A549 treated with AZD9567 at 1 μM for 4 hours (cell line): ENCODE data around the gene WDR90. TPM values are rescaled to one million over a fixed set of nuclear protein-coding genes. Genes with fewer than 3 reads are reported as not detected.

Source experiments
- total RNA-seq: library from RNA; stranded (reverse); fragments of 200-300 nt; extraction: Qiagen RNA extraction; gene quantifications from 5 replicates; pipeline ENCODE4 v1.2.3, GENCODE V29; 2022; ENCODE audit not compliant: insufficient read depth

The WDR90 gene
- 29.1 to 35.6 TPM (median 31.4 TPM) in 5 replicates for total RNA-seq

GRCh38 chr16:648781-649589 is at the start of gene WDR90:
Gene WDR90, plus strand, starts transcription at chr16:649365. Its CDS starts 52 bp downstream, at chr16:649417.

GRCh38 chr16:630815-631405 is 18.3 kb upstream of the WDR90 start, which contains the start of gene WFIKKN1:
Gene WFIKKN1, plus strand, starts transcription at chr16:630985. Its CDS starts 269 bp downstream, at chr16:631254.

GRCh38 chr16:636206-637080 is 12.7 kb upstream of the WDR90 start, which contains the start of gene METTL26:
Gene METTL26, minus strand, starts transcription at chr16:636305. Its CDS starts 15 bp downstream, at chr16:636290.

GRCh38 chr16:641326-642188 is 7.6 kb upstream of the WDR90 start, which contains the start of gene MCRIP2:
Gene MCRIP2, plus strand, starts transcription at chr16:641828. Its CDS starts 164 bp downstream, at chr16:641992.

GRCh38 chr16:667780-668518 is 18.8 kb downstream of the WDR90 start, which contains the start of gene RHOT2:
Gene RHOT2, plus strand, starts transcription at chr16:668132. Its CDS starts 68 bp downstream, at chr16:668200.

GRCh38 chr16:674968-675883 is 26.1 kb downstream of the WDR90 start, which contains the start of gene RHBDL1:
Gene RHBDL1, plus strand, starts transcription at chr16:675671. Its CDS starts 120 bp downstream, at chr16:675791.

GRCh38 chr16:679814-680624 is 30.9 kb downstream of the WDR90 start, which contains the start of gene STUB1:
Gene STUB1, plus strand, starts transcription at chr16:680410. Its CDS starts 116 bp downstream, at chr16:680526.

GRCh38 chr16:684071-684794 is 35.1 kb downstream of the WDR90 start, which contains the start of gene JMJD8:
Gene JMJD8, minus strand, starts transcription at chr16:684334. Its CDS starts 15 bp downstream, at chr16:684319.

GRCh38 chr16:705431-706188 is 56.4 kb downstream of the WDR90 start, which contains the start of gene FBXL16:
Gene FBXL16, minus strand, starts transcription at chr16:705801. Its CDS starts 8,396 bp downstream, at chr16:697405.

GRCh38 chr16:714558-715476 is 65.7 kb downstream of the WDR90 start, which contains the start of gene METRN:
Gene METRN, plus strand, starts transcription at chr16:715118. Its CDS starts 172 bp downstream, at chr16:715290.

Other genes starting within 250 kb of the WDR90 start
- gene DECR2, start 247.5 kb upstream of the WDR90 start, total RNA-seq = 22.9 to 32.3 TPM (median 31.6 TPM) in 5 replicates
- gene RAB11FIP3, start 223.7 kb upstream of the WDR90 start, total RNA-seq = 23.5 to 29.0 TPM (median 27.5 TPM) in 5 replicates
- 45.6 to 75.6 TPM (median 71.1 TPM) in 5 replicates for gene CAPN15, start 121.7 kb upstream of the WDR90 start, total RNA-seq
- 0.05 to 0.19 TPM (median 0.08 TPM) in 4 of 5 replicates, not detected in the other for gene PRR35, start 89.0 kb upstream of the WDR90 start, total RNA-seq
- 0.14 to 0.24 TPM (median 0.21 TPM) in 4 of 5 replicates, not detected in the other for gene NHLRC4, start 82.4 kb upstream of the WDR90 start, total RNA-seq
- 41.9 to 44.5 TPM (median 42.8 TPM) in 5 replicates for gene PIGQ, start 79.4 kb upstream of the WDR90 start, total RNA-seq
- gene RAB40C, start 59.3 kb upstream of the WDR90 start, total RNA-seq = 16.5 to 21.1 TPM (median 20.7 TPM) in 5 replicates
- gene WFIKKN1, start 18.4 kb upstream of the WDR90 start, total RNA-seq = 0.21 to 0.26 TPM (median 0.23 TPM) in 4 of 5 replicates, not detected in the other
- gene METTL26, start 13.1 kb upstream of the WDR90 start, total RNA-seq = 77.8 to 140 TPM (median 136 TPM) in 5 replicates
- 21.4 to 47.7 TPM (median 40.9 TPM) in 5 replicates for gene MCRIP2, start 7.5 kb upstream of the WDR90 start, total RNA-seq
- 60.5 to 110 TPM (median 103 TPM) in 5 replicates for gene RHOT2, start 18.8 kb downstream of the WDR90 start, total RNA-seq
- gene RHBDL1, start 26.3 kb downstream of the WDR90 start, total RNA-seq = 1.5 to 2.0 TPM (median 1.6 TPM) in 4 of 5 replicates, not detected in the other
- gene STUB1, start 31.0 kb downstream of the WDR90 start, total RNA-seq = 77.5 to 143 TPM (median 137 TPM) in 5 replicates
- 56.9 to 81.0 TPM (median 77.8 TPM) in 5 replicates for gene JMJD8, start 35.0 kb downstream of the WDR90 start, total RNA-seq
- gene WDR24, start 41.0 kb downstream of the WDR90 start, total RNA-seq = 4.2 to 6.2 TPM (median 5.9 TPM) in 5 replicates
- gene FBXL16, start 56.4 kb downstream of the WDR90 start, total RNA-seq = 6.3 to 9.6 TPM (median 7.2 TPM) in 5 replicates
- gene METRN, start 65.8 kb downstream of the WDR90 start, total RNA-seq = 71.0 to 213 TPM (median 211 TPM) in 5 replicates
- 43.2 to 64.4 TPM (median 63.4 TPM) in 5 replicates for gene ANTKMT, start 71.8 kb downstream of the WDR90 start, total RNA-seq
- gene CCDC78, start 77.1 kb downstream of the WDR90 start, total RNA-seq = 3.1 to 6.8 TPM (median 4.9 TPM) in 5 replicates
- 4.1 to 22.8 TPM (median 20.5 TPM) in 5 replicates for gene HAGHL, start 77.7 kb downstream of the WDR90 start, total RNA-seq
- gene CIAO3, start 91.6 kb downstream of the WDR90 start, total RNA-seq = 21.6 to 27.5 TPM (median 25.4 TPM) in 5 replicates
- gene MSLN, start 111.4 kb downstream of the WDR90 start, total RNA-seq = 1.6 to 2.8 TPM (median 2.2 TPM) in 5 replicates
- gene RPUSD1, start 139.0 kb downstream of the WDR90 start, total RNA-seq = 29.7 to 58.4 TPM (median 53.8 TPM) in 5 replicates
- gene CHTF18, start 139.3 kb downstream of the WDR90 start, total RNA-seq = 25.3 to 43.9 TPM (median 32.1 TPM) in 5 replicates
- 0.08 TPM in 1 of 5 replicates, not detected in the others for gene GNG13, start 151.4 kb downstream of the WDR90 start, total RNA-seq